Activated naive CD4-positive, alpha-beta T cell treated with anti-CD3 and anti-CD28 coated beads, Interleukin-2, amount 50 U/mL, for 72 hours (primary cell): Measurements from ENCODE around the gene CBL. TPM values are rescaled to one million over a fixed set of nuclear protein-coding genes. Genes with fewer than 3 reads are reported as not detected.

Source experiments
- ATAC-seq, 2 donors: fragments of 150-1000 bp; cut with Tn5 transposase; 2 replicates each; pipeline ENCODE4 v1.10.0; 2021; ENCODE audit warnings: mild to moderate bottlenecking in 2 of 2, moderate library complexity in 2 of 2
- DNase-seq, 2 donors: peaks; one replicate each; pipeline ENCODE4 v3.0.0; 2021 to 2022; ENCODE audit warnings: low spot score in 2 of 2
- H3K27ac Mint-ChIP-seq, 2 donors: one replicate each; pipeline ENCODE4 v1.8.0; 2022; ENCODE audit warnings: mild to moderate bottlenecking in 2 of 2, mixed read lengths in 2 of 2
- H3K36me3 Mint-ChIP-seq, 2 donors: one replicate each; pipeline ENCODE4 v1.8.0; 2022; ENCODE audit warnings: mixed read lengths in 2 of 2
- H3K9me3 Mint-ChIP-seq, 2 donors: one replicate each; pipeline ENCODE4 v1.8.0; 2022; ENCODE audit warnings: mixed read lengths in 2 of 2
- total RNA-seq, 2 donors: library from RNA; stranded (reverse); gene quantifications; one replicate each; pipeline ENCODE4 v1.2.3, GENCODE V29; 2022

CBL gene
- total RNA-seq, 2 donors from 2014 or later = 32.3 to 50.0 TPM

- ATAC-seq (no peak), DNase-seq (no peak)
- H3K27ac Mint-ChIP-seq = no peak overlapping the region
- no peaks in the 10 kb centered on the region for H3K9me3 Mint-ChIP-seq
- peaks cover 8 to 18% of the 10 kb centered on the region in 2 donors for H3K36me3 Mint-ChIP-seq
Measured at GRCh38 chr11:119338965-119339588, 132.9 kb downstream of the CBL start.

- no peak overlapping the region for H3K27ac Mint-ChIP-seq
- ATAC-seq (peak; percentile 30 to 44), DNase-seq (peak in 1 of 2 donors; percentile 72)
- H3K9me3 Mint-ChIP-seq = no peaks in the 10 kb centered on the region
- peaks cover 4 to 15% of the 10 kb centered on the region in 2 donors for H3K36me3 Mint-ChIP-seq
Measured at GRCh38 chr11:119339589-119340334, 133.6 kb downstream of the CBL start.

GRCh38 chr11:119340335-119341221 lies 134.4 kb downstream of the CBL start, which contains the start of gene C1QTNF5:
C1QTNF5 (minus strand) TSS chr11:119340883; CDS start chr11:119340397, 486 bp downstream.
- Mint-ChIP-seq H3K9me3 (no peaks in the 10 kb centered on the region), H3K27ac (no peak within 1 kb of the TSS), H3K36me3 (peaks cover 0 to 7% of the 10 kb centered on the region in 2 donors)
- DNase-seq (no peak), ATAC-seq (no peak)

- H3K27ac Mint-ChIP-seq = no peak overlapping the region
- no peaks in the 10 kb centered on the region for H3K9me3 Mint-ChIP-seq
- no peak for DNase-seq
- H3K36me3 Mint-ChIP-seq = peaks cover 0 to 5% of the 10 kb centered on the region in 2 donors
- no peak for ATAC-seq
Measured at GRCh38 chr11:119341222-119342022, 135.3 kb downstream of the CBL start.

- no peak overlapping the region for H3K27ac Mint-ChIP-seq
- no peak for DNase-seq
Measured at GRCh38 chr11:119342023-119342300, 135.8 kb downstream of the CBL start.

GRCh38 chr11:119342362-119343130 lies 136.4 kb downstream of the CBL start:
- no peak for ATAC-seq
- Mint-ChIP-seq H3K9me3 (no peaks in the 10 kb centered on the region), H3K27ac (no peak overlapping the region), H3K36me3 (peaks cover 0 to 5% of the 10 kb centered on the region in 2 donors)
- DNase-seq = no peak

More at GRCh38 chr11:119342023-119342300, 135.8 kb downstream of the CBL start:
- no peak for ATAC-seq
- Mint-ChIP-seq H3K36me3 (peaks cover 0 to 5% of the 10 kb centered on the region in 2 donors), H3K9me3 (no peaks in the 10 kb centered on the region)

- peaks cover 0 to 5% of the 10 kb centered on the region in 2 donors for H3K36me3 Mint-ChIP-seq
- H3K27ac Mint-ChIP-seq = no peak overlapping the region
- ATAC-seq (no peak), DNase-seq (no peak)
- H3K9me3 Mint-ChIP-seq = no peaks in the 10 kb centered on the region
Measured at GRCh38 chr11:119343726-119344125, 137.6 kb downstream of the CBL start.

- no peak for ATAC-seq
- H3K36me3 Mint-ChIP-seq = peaks cover 0 to under 1% of the 10 kb centered on the region in 2 donors
- no peak for DNase-seq
- H3K9me3 Mint-ChIP-seq = no peaks in the 10 kb centered on the region
- no peak overlapping the region for H3K27ac Mint-ChIP-seq
Measured at GRCh38 chr11:119344291-119345010, 138.3 kb downstream of the CBL start.

- Mint-ChIP-seq H3K9me3 (no peaks in the 10 kb centered on the region), H3K27ac (no peak overlapping the region), H3K36me3 (no peaks in the 10 kb centered on the region)
- DNase-seq (no peak), ATAC-seq (no peak)
Measured at GRCh38 chr11:119345685-119346084, 139.5 kb downstream of the CBL start.

- Mint-ChIP-seq H3K9me3 (no peaks in the 10 kb centered on the region), H3K27ac (peak within 1 kb of the TSS in 1 of 2 donors; percentile 29), H3K36me3 (no peaks in the 10 kb centered on the region)
- no peak for ATAC-seq
- no peak for DNase-seq
Measured at GRCh38 chr11:119346605-119347004, 140.5 kb downstream of the CBL start, which contains the start of gene MFRP. MFRP (minus strand) TSS chr11:119346705; CDS start chr11:119346513, 192 bp downstream.

GRCh38 chr11:119347242-119347641 lies 141.1 kb downstream of the CBL start:
- ATAC-seq (no peak), DNase-seq (no peak)
- H3K36me3 Mint-ChIP-seq = no peaks in the 10 kb centered on the region
- H3K9me3 Mint-ChIP-seq = no peaks in the 10 kb centered on the region
- H3K27ac Mint-ChIP-seq = peak overlapping the region in 1 of 2 donors; percentile 29

GRCh38 chr11:119347940-119348605 lies 141.9 kb downstream of the CBL start:
- no peaks in the 10 kb centered on the region for H3K36me3 Mint-ChIP-seq
- H3K27ac Mint-ChIP-seq = no peak overlapping the region
- DNase-seq = no peak
- H3K9me3 Mint-ChIP-seq = no peaks in the 10 kb centered on the region
- ATAC-seq = no peak

- Mint-ChIP-seq H3K9me3 (no peaks in the 10 kb centered on the region), H3K27ac (no peak overlapping the region), H3K36me3 (no peaks in the 10 kb centered on the region)
- DNase-seq (no peak), ATAC-seq (no peak)
Measured at GRCh38 chr11:119350302-119350701, 144.2 kb downstream of the CBL start.

GRCh38 chr11:119351232-119351631 lies 145.1 kb downstream of the CBL start:
- H3K27ac Mint-ChIP-seq = peak overlapping the region; percentile 36 to 93
- H3K36me3 Mint-ChIP-seq = no peaks in the 10 kb centered on the region
- no peaks in the 10 kb centered on the region for H3K9me3 Mint-ChIP-seq
- DNase-seq (no peak), ATAC-seq (no peak)

- H3K9me3 Mint-ChIP-seq = no peaks in the 10 kb centered on the region
- no peak for ATAC-seq
- no peak overlapping the region for H3K27ac Mint-ChIP-seq
- no peak for DNase-seq
- H3K36me3 Mint-ChIP-seq = no peaks in the 10 kb centered on the region
Measured at GRCh38 chr11:119352857-119353260, 146.7 kb downstream of the CBL start.
